ENCODE data around the gene DENND6B. TPM values are rescaled to one million over a fixed set of nuclear protein-coding genes. Genes with fewer than 3 reads are reported as not detected.

Gene DENND6B
- polyA plus RNA-seq, 3 donors from 2014 or later: 0.23 to 0.34 TPM; not detected in 1

- Mint-ChIP-seq H3K4me3 (no peak overlapping the region), H3K36me3 (no peaks in the 10 kb centered on the region), H3K9me3 (no peaks in the 10 kb centered on the region), H3K27ac (no peak overlapping the region), H3K27me3 (ENCODE audit: low read depth in 3 of 3) (peaks cover 2 to 11% (median 6%) of the 10 kb centered on the region in 3 donors), H3K4me1 (peaks cover 0 to 4% of the 10 kb centered on the region in 2 donors)
- no peak for DNase-seq
Measured at GRCh38 chr22:50260434-50260800, 66.4 kb downstream of the DENND6B start.

GRCh38 chr22:50259302-50259701, 67.5 kb downstream of the DENND6B start:
- Mint-ChIP-seq H3K36me3 (no peaks in the 10 kb centered on the region), H3K27me3 (ENCODE audit: low read depth in 3 of 3) (peaks cover 2 to 7% (median 5%) of the 10 kb centered on the region in 3 donors), H3K27ac (no peak overlapping the region), H3K9me3 (no peaks in the 10 kb centered on the region), H3K4me1 (peaks cover 0 to 4% of the 10 kb centered on the region in 2 donors), H3K4me3 (no peak overlapping the region)
- DNase-seq: no peak

Other genes with a start within 250 kb of the DENND6B start
- gene MLC1, start 241.6 kb downstream of the DENND6B start, polyA plus RNA-seq: 100 to 1,000 TPM in 1 of 3 donors, 10 to 100 TPM in 2; 64.8 to 123 (median 71.7) TPM
- gene MOV10L1, start 237.0 kb downstream of the DENND6B start, polyA plus RNA-seq: 1 to 10 TPM in 1 of 3 donors, not detected in 2; 1.4 TPM
- under 1 TPM in 1 of 3 donors, not detected in 2; 0.07 TPM for gene PANX2, start 156.3 kb downstream of the DENND6B start, polyA plus RNA-seq
- 10 to 100 TPM; 33.2 to 63.5 (median 35.3) TPM for gene TRABD, start 141.1 kb downstream of the DENND6B start, polyA plus RNA-seq
- gene SELENOO, start 126.0 kb downstream of the DENND6B start, polyA plus RNA-seq: 1 to 10 TPM; 2.6 to 5.7 (median 3.6) TPM
- gene TUBGCP6, start 82.0 kb downstream of the DENND6B start, polyA plus RNA-seq: 10 to 100 TPM in 2 of 3 donors, 1 to 10 TPM in 1; 5.2 to 18.0 (median 12.4) TPM
- 10 to 100 TPM in 2 of 3 donors, 1 to 10 TPM in 1; 10.0 to 13.4 (median 11.2) TPM for gene HDAC10, start 75.7 kb downstream of the DENND6B start, polyA plus RNA-seq
- under 1 TPM in 2 of 3 donors, not detected in 1; 0.13 to 0.31 TPM for gene MAPK12, start 65.3 kb downstream of the DENND6B start, polyA plus RNA-seq
- under 1 TPM in 2 of 3 donors, not detected in 1; 0.12 to 0.22 TPM for gene MAPK11, start 56.6 kb downstream of the DENND6B start, polyA plus RNA-seq
- gene PLXNB2, start 19.4 kb downstream of the DENND6B start, polyA plus RNA-seq: 1 to 10 TPM in 2 of 3 donors, not detected in 1; 1.1 to 1.6 TPM
- 10 to 100 TPM; 13.5 to 43.5 (median 19.6) TPM for gene PPP6R2, start 16.3 kb upstream of the DENND6B start, polyA plus RNA-seq
- gene SBF1, start 148.0 kb upstream of the DENND6B start, polyA plus RNA-seq: 10 to 100 TPM; 12.1 to 42.8 (median 14.2) TPM
- under 1 TPM in 1 of 3 donors, not detected in 2; 0.38 TPM for gene ADM2, start 154.5 kb upstream of the DENND6B start, polyA plus RNA-seq
- not detected for gene MIOX, start 159.8 kb upstream of the DENND6B start, polyA plus RNA-seq
- gene LMF2, start 180.7 kb upstream of the DENND6B start, polyA plus RNA-seq: 10 to 100 TPM; 16.3 to 40.4 (median 20.1) TPM
- 10 to 100 TPM; 41.8 to 46.7 (median 46.5) TPM for gene NCAPH2, start 181.2 kb upstream of the DENND6B start, polyA plus RNA-seq
- gene SCO2, start 198.6 kb upstream of the DENND6B start, polyA plus RNA-seq: 10 to 100 TPM in 1 of 3 donors, 1 to 10 TPM in 2; 8.3 to 14.8 (median 9.9) TPM
- 10 to 100 TPM; 21.2 to 31.2 (median 25.5) TPM for gene TYMP, start 203.0 kb upstream of the DENND6B start, polyA plus RNA-seq
- gene KLHDC7B, start 218.9 kb upstream of the DENND6B start, polyA plus RNA-seq: 1 to 10 TPM; 2.4 to 8.1 (median 4.5) TPM
- gene SYCE3, start 235.9 kb upstream of the DENND6B start, polyA plus RNA-seq: not detected